DMS53 treated with DMSO at 0.1 percent for 48 hours (cell line): ENCODE data around the gene RGS11.
"Not testable (repeated sequence)": the region's sequence is repeated elsewhere in the genome, so short reads cannot be mapped to it uniquely, and the experiment has no call there.

ENCODE experiments used
- DNase-seq: peaks from one replicate; lab custom pipeline; 2025; ENCODE audit not compliant: unreplicated experiment; lab: John Stamatoyannopoulos, UW

Gene RGS11

GRCh38 chr16:264440-264951 lies 11.2 kb downstream of the RGS11 start:
- DNase-seq: no peak

DNA sequence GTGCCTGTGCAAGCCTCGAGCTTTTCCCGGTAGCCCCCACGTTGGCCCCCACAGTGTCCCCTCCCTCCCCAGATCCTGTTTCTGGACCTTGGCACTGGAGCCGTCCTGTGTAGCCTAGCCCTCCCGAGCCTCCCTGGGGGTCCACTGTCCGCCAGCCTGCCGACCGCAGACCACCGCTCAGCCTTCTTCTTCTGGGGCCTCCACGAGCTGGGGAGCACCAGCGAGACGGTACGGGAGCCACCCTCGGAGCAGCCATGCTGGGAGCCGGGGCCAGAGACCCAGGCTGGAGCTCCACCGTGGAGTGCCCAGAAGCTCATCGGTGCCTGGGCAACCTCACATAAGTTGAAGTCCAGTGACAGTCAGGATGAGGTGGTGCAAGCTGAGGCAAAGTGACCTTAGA lies 11.8 kb downstream of the RGS11 start:
- DNase-seq: no peak

GRCh38 chr16:263182-263774 lies 12.5 kb downstream of the RGS11 start:
- DNase-seq: no peak

GRCh38 chr16:262121-262745 lies 13.5 kb downstream of the RGS11 start:
- DNase-seq: no peak

GRCh38 chr16:261031-261691 lies 14.6 kb downstream of the RGS11 start:
- no peak for DNase-seq

- DNase-seq: no peak
Measured at GRCh38 chr16:260326-260725, 15.4 kb downstream of the RGS11 start.

- no peak for DNase-seq
Measured at GRCh38 chr16:259814-260253, 15.9 kb downstream of the RGS11 start.

DNA sequence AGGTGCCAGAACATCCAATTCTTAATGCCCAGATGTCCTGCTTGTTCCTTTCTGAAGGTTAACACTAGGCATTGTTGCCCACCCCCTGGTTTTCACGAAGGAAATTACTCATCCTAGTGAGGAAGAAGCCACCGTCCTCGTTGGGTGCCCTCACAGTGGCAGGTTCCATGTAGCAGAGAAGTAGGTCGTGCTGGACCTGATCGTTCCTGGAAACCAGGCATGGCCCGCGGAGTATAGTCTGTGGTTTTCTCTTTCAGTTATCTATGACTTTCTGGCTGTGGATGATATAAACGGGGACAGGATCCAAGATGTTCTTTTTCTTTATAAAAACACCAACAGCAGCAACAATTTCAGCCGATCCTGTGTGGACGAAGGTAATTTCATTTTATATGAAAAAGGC lies 16.5 kb downstream of the RGS11 start:
- DNase-seq: no peak

- not testable (repeated sequence) for DNase-seq
Measured at GRCh38 chr16:258091-258490, 17.7 kb downstream of the RGS11 start.

- no peak for DNase-seq
Measured at GRCh38 chr16:255183-255582, 20.6 kb downstream of the RGS11 start.

- DNase-seq: no peak
Measured at GRCh38 chr16:254461-254860, 21.3 kb downstream of the RGS11 start.

DNA sequence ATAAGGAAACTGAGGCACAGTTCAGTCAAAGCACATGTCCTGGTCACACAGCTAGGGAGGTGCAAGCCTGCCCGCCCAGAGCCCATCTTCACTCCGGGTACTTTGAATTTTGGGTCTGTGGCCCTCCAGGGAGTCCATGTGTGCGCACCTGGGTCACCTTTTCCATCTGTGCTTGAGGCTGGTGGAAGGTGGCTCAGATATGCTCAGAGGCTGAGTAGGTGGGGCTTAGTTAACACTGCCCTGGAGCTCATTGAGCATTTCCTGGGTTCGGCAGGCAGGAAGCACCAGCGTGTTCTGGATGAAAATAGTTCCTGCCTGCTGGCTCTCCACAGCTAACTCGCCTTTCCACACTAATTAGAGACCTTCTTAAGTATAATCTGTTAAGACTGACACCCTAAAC lies 21.9 kb downstream of the RGS11 start:
- no peak for DNase-seq

DNA sequence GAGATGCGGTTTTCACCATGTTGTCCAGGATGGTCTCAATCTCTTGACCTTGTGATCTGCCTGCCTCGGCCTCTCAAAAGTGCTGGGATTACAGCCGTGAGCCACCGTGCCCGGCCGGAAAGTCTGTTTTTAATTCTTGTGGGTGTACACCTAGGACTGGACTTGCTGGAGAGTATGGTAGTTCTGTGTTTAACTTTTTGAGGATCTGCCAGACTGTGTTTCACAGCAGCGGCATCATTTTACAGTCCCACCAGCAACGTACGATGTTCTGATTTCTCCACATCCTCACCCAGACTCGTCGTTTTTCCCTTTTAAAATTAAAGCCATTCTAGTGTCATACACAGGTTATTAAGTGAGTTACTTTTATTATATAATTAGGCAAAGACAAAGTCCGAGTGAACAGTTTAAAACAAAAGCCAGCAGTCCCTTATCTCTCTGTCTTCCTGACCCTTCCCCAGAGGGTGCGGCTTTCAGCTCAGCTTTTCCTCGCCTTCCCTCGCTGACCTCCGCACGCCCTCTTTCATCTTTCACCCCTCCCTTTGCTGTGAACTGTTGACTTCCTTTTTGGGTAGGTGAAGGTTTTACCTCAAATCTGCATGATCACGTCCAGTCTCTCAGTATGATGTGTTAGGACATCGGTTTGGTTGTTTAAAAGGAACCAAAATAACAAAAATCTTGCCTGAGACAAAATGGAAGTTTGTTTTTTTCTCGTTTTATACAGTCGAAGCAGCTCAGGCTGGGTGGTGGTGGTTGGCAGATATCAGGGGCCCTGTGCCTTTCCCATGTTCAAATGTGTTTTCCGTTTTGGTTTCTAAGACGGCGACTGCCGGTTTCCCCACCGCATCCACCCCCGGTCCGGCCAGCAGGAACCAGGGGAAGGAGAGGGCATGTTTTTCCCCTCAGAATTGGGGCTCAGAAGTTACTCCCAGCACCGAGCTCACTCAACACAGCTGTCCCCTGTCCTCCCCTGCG lies 23.1 kb downstream of the RGS11 start:
- DNase-seq: no peak

DNA sequence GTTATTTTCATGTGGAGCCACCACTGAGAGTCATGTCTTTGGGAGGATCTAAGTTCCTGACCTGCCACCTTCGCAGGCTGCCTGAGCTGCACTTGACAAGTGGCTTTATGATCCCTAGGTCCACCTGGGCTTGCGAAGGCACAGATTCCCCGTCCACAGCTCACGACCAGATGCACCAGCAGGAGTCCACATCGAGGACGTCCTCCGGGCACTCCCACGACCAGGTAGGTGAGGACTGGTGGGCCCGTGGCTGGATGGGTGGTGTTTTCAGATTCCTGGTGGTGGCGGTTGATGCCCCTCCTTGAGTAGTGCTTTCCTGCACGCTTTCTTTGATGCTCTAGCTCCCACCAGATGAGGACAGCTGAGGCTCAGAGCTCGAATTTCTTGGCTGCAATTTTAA lies 26.3 kb downstream of the RGS11 start:
- DNase-seq: no peak

GRCh38 chr16:247027-247426 lies 28.7 kb downstream of the RGS11 start:
- DNase-seq: no peak

GRCh38 chr16:245105-245504 lies 30.6 kb downstream of the RGS11 start:
- no peak for DNase-seq

- no peak for DNase-seq
Measured at GRCh38 chr16:243348-243747, 32.4 kb downstream of the RGS11 start.

DNA sequence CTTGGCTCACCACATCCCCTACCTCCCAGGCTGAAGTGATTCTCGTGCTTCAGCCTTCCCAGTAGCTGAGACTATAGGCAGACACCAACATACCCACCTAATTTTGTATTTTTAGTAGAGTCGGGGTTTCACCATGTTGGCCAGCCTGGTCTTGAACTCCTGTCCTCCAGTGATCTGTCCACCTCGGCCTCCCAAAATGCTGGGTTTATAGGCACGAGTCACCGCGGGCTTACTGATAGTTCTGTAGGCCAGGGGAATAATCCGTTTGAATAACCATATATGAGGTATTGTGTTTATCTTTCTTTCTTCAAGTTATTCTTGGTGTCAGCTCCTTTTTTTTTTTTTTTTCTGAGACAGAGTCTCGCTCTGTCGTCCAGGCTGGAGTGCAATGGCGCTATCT lies 33.5 kb downstream of the RGS11 start:
- DNase-seq: no peak

DNA sequence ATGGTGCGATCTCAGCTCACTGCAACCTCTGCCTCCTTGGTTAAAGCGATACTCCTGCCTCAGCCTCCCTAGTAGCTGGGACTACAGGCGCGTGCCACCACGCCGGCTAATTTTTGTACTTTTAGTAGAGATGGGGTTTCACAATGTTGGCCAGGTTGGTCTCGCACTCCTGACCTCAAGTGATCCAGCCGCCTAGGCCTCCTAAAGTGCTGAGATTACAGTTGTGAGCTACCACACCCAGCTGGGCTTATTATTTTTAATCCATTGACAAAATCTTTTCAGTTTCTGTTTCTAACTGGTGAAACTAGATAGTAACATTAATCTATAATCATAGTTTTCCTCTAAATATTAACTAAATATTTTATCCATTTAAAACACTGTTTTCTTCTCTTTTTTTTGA lies 35.2 kb downstream of the RGS11 start:
- no peak for DNase-seq

DNA sequence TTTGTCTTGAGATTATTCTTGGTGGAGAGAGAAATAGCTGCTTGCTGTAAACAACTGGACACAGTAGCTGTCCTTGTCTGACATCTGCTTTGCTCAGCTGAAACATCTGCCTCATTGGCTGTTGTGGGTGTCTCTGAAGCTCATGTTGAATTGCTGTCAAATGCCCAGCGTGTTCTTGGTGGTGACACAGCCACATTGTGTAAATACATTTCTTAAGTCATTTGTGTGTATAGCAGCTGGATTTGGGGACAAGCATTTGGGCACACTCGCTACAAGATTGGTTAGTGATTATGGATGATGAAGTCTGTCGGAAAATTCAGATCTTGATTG lies 35.8 kb downstream of the RGS11 start:
- no peak for DNase-seq
